Activated CD8-positive, alpha-beta memory T cell treated with anti-CD3 and anti-CD28 coated beads, Interleukin-2, amount 10 ng/mL, durations not matched to agents 7 days and 5 days (primary cell): ENCODE measurements around the gene EML1. TPM values are rescaled to one million over a fixed set of nuclear protein-coding genes. Genes with fewer than 3 reads are reported as not detected.

Experiments
- ATAC-seq: fragments of 150-1000 bp; cut with Tn5 transposase; one replicate; pipeline ENCODE4 v1.10.0; 2021; ENCODE audit warnings: moderate library complexity
- CTCF ChIA-PET: fragments of 350-600 bp; sonication (Branson Sonifier 250); formaldehyde crosslinking; loops from one replicate; lab custom pipeline; 2021; ENCODE audit warnings: antibody characterized with exemption; lab: Charles Lee
- DNase-seq: peaks from one replicate; pipeline ENCODE4 v3.0.0-alpha.2; 2020
- H3K27ac Mint-ChIP-seq: one replicate; pipeline ENCODE4 v1.8.0; 2021; ENCODE audit warnings: mild to moderate bottlenecking, mixed read lengths
- H3K27me3 Mint-ChIP-seq: one replicate; pipeline ENCODE4 v1.8.0; 2021; ENCODE audit warnings: mixed read lengths
- H3K36me3 Mint-ChIP-seq: one replicate; pipeline ENCODE4 v1.8.0; 2021; ENCODE audit warnings: mild to moderate bottlenecking, mixed read lengths
- H3K4me1 Mint-ChIP-seq: one replicate; pipeline ENCODE4 v1.8.0; 2021; ENCODE audit warnings: mixed read lengths
- H3K4me3 Mint-ChIP-seq: one replicate; pipeline ENCODE4 v1.8.0; 2021; ENCODE audit warnings: mild to moderate bottlenecking, moderate library complexity, mixed read lengths
- H3K9me3 Mint-ChIP-seq: one replicate; pipeline ENCODE4 v1.8.0; 2022; ENCODE audit warnings: low read depth, mixed read lengths
- total RNA-seq, 2 experiments: library from RNA; stranded (reverse); gene quantifications; one replicate each; pipeline ENCODE4 v1.2.3, GENCODE V29; 2021

EML1 gene
- total RNA-seq, 2 experiments from 2014 or later = not detected

- no peak for ATAC-seq
- CTCF ChIA-PET = interaction anchor here (0.7 to 5.2 kb wide), 11 partner anchors 9 to 403 kb away, joined by 3 to 50 read pairs (median 9); no protein-coding TSS in a partner anchor
- Mint-ChIP-seq H3K27ac (no peak overlapping the region), H3K36me3 (peaks cover 1% of the 10 kb centered on the region), H3K4me1 (peaks cover 18% of the 10 kb centered on the region), H3K4me3 (no peak overlapping the region), H3K9me3 (no peaks in the 10 kb centered on the region), H3K27me3 (no peaks in the 10 kb centered on the region)
- no peak for DNase-seq
These were observed 188.6 kb downstream of the EML1 start for GRCh38 chr14:99981806-99982205.

- no peak overlapping the region for H3K4me3 Mint-ChIP-seq
- H3K4me1 Mint-ChIP-seq = peaks cover 18% of the 10 kb centered on the region
- DNase-seq (peak; percentile 70), ATAC-seq (peak; percentile 92)
- no peaks in the 10 kb centered on the region for H3K27me3 Mint-ChIP-seq
- no peak overlapping the region for H3K27ac Mint-ChIP-seq
- H3K36me3 Mint-ChIP-seq = peaks cover 1% of the 10 kb centered on the region
- CTCF ChIA-PET = interaction anchor here (0.6 to 5.2 kb wide), 30 partner anchors 9 to 673 kb away, joined by 3 to 50 read pairs (median 4); partner anchors contain the start of gene DEGS2
- no peaks in the 10 kb centered on the region for H3K9me3 Mint-ChIP-seq
These were observed 189.5 kb downstream of the EML1 start for GRCh38 chr14:99982537-99983250.

- CTCF ChIA-PET = interaction anchor here (0.6 to 5.2 kb wide), 29 partner anchors 9 to 673 kb away, joined by 3 to 50 read pairs (median 4); partner anchors contain the start of gene DEGS2
- Mint-ChIP-seq H3K27me3 (no peaks in the 10 kb centered on the region), H3K9me3 (no peaks in the 10 kb centered on the region), H3K36me3 (peaks cover 3% of the 10 kb centered on the region), H3K4me1 (peaks cover 18% of the 10 kb centered on the region), H3K27ac (no peak overlapping the region), H3K4me3 (no peak overlapping the region)
- DNase-seq (no peak), ATAC-seq (no peak)
These were observed 190.2 kb downstream of the EML1 start for GRCh38 chr14:99983251-99984015.

GRCh38 chr14:99984036-99984435 is 190.8 kb downstream of the EML1 start:
- ATAC-seq = no peak
- H3K36me3 Mint-ChIP-seq = peaks cover 3% of the 10 kb centered on the region

GRCh38 chr14:99986396-99986795 is 193.2 kb downstream of the EML1 start:
- no peaks in the 10 kb centered on the region for H3K9me3 Mint-ChIP-seq
- no peak overlapping the region for H3K27ac Mint-ChIP-seq
- H3K36me3 Mint-ChIP-seq = peaks cover 3% of the 10 kb centered on the region
- CTCF ChIA-PET = no interaction called here
- DNase-seq (no peak), ATAC-seq (no peak)
- H3K4me3 Mint-ChIP-seq = no peak overlapping the region
- H3K4me1 Mint-ChIP-seq = peaks cover 18% of the 10 kb centered on the region
- H3K27me3 Mint-ChIP-seq = peaks cover 6% of the 10 kb centered on the region

More at GRCh38 chr14:99984036-99984435, 190.8 kb downstream of the EML1 start:
- CTCF ChIA-PET = interaction anchor here (1.0 to 5.2 kb wide), 14 partner anchors 11 to 672 kb away, joined by 3 to 50 read pairs (median 7); no protein-coding TSS in a partner anchor
- H3K4me3 Mint-ChIP-seq = no peak overlapping the region
- peaks cover 18% of the 10 kb centered on the region for H3K4me1 Mint-ChIP-seq
- no peak for DNase-seq
- peaks cover 1% of the 10 kb centered on the region for H3K27me3 Mint-ChIP-seq
- no peaks in the 10 kb centered on the region for H3K9me3 Mint-ChIP-seq
- H3K27ac Mint-ChIP-seq = no peak overlapping the region

GRCh38 chr14:99989032-99989431 is 195.8 kb downstream of the EML1 start:
- H3K4me3 Mint-ChIP-seq = no peak overlapping the region
- H3K27me3 Mint-ChIP-seq = peaks cover 8% of the 10 kb centered on the region
- DNase-seq (no peak), ATAC-seq (no peak)
- no peaks in the 10 kb centered on the region for H3K9me3 Mint-ChIP-seq
- no peak overlapping the region for H3K27ac Mint-ChIP-seq
- no peaks in the 10 kb centered on the region for H3K4me1 Mint-ChIP-seq
- peaks cover 3% of the 10 kb centered on the region for H3K36me3 Mint-ChIP-seq
- CTCF ChIA-PET = interaction anchor here (1.2 to 1.5 kb wide), 2 partner anchors 119 to 204 kb away, joined by 4 to 5 read pairs; no protein-coding TSS in a partner anchor

GRCh38 chr14:99990268-99991170 is 197.3 kb downstream of the EML1 start:
- CTCF ChIA-PET = interaction anchor here (1.2 to 1.8 kb wide), 3 partner anchors 35 to 203 kb away, joined by 4 to 5 read pairs (median 4); no protein-coding TSS in a partner anchor
- Mint-ChIP-seq H3K27me3 (peaks cover 18% of the 10 kb centered on the region), H3K27ac (no peak overlapping the region), H3K9me3 (no peaks in the 10 kb centered on the region), H3K36me3 (peaks cover 3% of the 10 kb centered on the region), H3K4me3 (no peak overlapping the region), H3K4me1 (peaks cover 3% of the 10 kb centered on the region)
- no peak for DNase-seq
- ATAC-seq = no peak

GRCh38 chr14:99991331-99991730 is 198.1 kb downstream of the EML1 start:
- Mint-ChIP-seq H3K9me3 (no peaks in the 10 kb centered on the region), H3K36me3 (peaks cover 1% of the 10 kb centered on the region), H3K27ac (no peak overlapping the region), H3K4me3 (no peak overlapping the region), H3K27me3 (peaks cover 18% of the 10 kb centered on the region), H3K4me1 (peaks cover 10% of the 10 kb centered on the region)
- ATAC-seq (no peak), DNase-seq (no peak)
- CTCF ChIA-PET = interaction anchor here (1.8 kb wide), 1 partner anchor 34 kb away, joined by 4 read pairs; no protein-coding TSS in a partner anchor

Other genes with a start within 250 kb of the EML1 start
- gene CCDC85C, start 189.2 kb upstream of the EML1 start, total RNA-seq = 1 to 10 TPM; 7.1 to 9.1 TPM
- gene HHIPL1, start 148.3 kb upstream of the EML1 start, total RNA-seq = under 1 TPM in 1 of 2 experiments, not detected in 1; 0.09 TPM
- under 1 TPM in 1 of 2 experiments, not detected in 1; 0.15 TPM for gene CYP46A1, start 109.1 kb upstream of the EML1 start, total RNA-seq